HG02885 (cell line): Measurements from ENCODE around the gene PGRMC1.
"Not testable (repeated sequence)": the region's sequence is repeated elsewhere in the genome, so short reads cannot be mapped to it uniquely, and the experiment has no call there.

Source experiments
- ATAC-seq: cut with Tn5 transposase; IDR thresholded peaks from one replicate; pipeline ENCODE4 v1.9.1; 2021; ENCODE audit warnings: mild to moderate bottlenecking; ENCODE audit not compliant: unreplicated experiment, poor library complexity

The PGRMC1 gene

DNA sequence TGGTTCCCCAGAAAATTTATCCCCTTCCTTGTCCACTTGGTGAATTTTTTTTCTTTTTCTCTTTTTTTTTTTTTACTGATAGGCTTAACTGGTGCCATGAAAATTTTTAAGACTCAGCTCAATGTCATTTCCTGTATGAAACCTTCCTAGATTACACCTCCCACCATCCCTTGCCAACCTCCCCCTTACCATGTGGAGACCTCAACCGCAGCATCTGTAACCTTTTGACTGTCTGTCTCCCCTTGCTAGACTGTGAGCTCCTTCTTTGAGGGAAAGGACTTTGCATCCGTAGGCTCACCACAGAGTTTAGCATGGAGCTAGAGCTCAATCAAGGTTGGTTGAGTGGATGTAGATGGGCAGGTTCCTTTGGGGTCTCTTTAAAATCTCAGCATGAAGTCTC lies 5.2 kb upstream of the PGRMC1 start:
- no peak for ATAC-seq

DNA sequence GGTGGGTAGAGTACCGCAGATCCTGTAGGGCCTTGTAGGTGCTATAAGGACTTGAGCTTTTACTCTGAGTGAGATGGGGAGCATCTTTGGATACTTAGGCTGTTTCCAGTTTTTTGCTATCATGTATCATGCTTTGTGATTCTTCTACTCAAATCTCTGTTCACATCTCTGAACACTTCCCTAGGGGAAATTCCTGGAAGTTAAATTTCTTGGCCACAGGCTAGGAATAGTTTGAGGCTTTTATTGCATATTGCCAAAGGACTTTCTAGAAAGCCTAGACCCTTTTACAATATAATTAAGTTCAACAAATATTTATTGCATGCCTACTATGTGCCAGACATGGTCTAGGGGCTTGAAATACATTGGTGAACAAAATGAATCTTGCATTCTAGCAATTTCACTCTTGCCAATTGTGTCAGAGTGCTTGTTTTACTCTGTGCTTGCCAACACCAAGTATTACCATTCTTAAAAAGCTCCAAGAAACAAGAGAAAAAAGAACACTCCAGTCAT lies 4.1 kb upstream of the PGRMC1 start:
- ATAC-seq = no peak

GRCh38 chrX:119235051-119235511 lies 1.0 kb upstream of the PGRMC1 start:
- no peak for ATAC-seq

- ATAC-seq = peak; percentile 29
Measured at GRCh38 chrX:119236623-119237561, 807 bp downstream of the PGRMC1 start.

DNA sequence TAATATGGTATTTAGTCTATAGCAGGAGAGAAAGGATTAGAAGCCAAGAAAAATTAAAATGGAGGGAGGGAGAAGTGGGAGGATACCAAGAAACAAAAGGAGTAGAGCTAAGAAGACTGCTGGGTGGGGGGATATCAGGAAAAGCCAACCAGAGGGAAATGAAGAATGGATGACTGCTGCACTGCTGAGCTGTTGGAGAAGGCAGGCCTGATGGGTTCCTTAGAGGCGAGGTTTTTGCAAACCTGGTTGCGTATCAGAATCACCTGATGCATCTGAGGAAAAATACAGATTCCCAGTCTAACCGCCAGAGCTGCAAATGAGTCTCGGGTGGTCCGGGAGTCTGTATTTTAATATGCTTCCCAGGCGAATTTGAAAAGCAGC lies 1.5 kb downstream of the PGRMC1 start:
- ATAC-seq = no peak

DNA sequence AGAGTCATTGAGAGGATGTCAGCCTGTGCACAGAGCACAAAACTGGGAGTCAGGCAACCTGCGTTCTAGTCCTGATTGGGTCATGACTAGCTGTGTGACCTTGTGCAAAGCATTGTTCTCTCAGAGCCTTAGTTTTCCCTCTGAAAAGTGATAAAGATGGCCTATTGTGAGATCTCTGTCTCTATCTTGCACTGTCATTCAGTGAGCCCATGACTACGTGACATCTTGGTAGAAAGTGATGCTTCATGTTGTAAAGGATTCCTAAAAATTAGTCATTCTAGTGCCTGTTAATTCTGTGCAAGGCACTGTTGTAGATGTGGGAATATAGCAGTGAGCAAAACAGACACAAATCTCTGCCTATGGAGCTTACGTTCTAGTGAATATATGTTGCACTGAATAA lies 2.5 kb downstream of the PGRMC1 start:
- ATAC-seq = no peak

DNA sequence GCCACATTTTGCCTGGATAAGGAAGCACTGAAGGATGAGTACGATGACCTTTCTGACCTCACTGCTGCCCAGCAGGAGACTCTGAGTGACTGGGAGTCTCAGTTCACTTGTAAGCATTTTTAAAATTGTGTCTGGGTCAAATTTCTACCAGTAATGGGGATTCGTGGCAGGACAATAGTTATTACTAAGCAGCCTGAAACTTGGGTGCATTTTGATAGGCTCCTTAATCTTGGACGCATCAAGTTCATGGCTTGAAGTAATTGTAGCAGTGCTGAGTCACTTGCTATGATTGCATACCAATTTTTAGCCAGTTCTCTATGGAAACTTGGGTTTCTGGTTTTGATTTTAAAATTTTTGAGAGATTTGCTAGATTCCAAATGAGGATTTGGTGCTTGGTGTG lies 4.3 kb downstream of the PGRMC1 start:
- no peak for ATAC-seq

- ATAC-seq = no peak
Measured at GRCh38 chrX:119247702-119248101, 11.6 kb downstream of the PGRMC1 start.

DNA sequence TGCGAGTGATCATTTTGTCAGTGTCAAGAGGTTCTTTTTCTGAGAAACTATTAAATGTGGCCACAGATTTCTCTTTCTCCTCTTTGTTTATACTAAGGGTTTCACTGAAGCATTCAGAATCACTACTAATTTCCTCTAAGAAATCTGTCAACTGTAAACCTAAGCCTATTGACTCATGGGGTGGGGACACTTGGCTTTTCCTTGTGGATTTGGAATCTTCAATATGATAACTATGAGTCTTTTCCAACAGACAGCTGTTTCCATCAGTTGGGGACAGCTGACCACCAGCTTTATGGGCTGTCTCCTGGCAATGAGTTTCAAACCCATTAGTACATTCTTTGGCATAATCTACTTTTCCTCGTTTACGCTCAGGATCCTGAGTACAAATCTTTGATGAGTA lies 13.8 kb downstream of the PGRMC1 start:
- ATAC-seq = no peak

DNA sequence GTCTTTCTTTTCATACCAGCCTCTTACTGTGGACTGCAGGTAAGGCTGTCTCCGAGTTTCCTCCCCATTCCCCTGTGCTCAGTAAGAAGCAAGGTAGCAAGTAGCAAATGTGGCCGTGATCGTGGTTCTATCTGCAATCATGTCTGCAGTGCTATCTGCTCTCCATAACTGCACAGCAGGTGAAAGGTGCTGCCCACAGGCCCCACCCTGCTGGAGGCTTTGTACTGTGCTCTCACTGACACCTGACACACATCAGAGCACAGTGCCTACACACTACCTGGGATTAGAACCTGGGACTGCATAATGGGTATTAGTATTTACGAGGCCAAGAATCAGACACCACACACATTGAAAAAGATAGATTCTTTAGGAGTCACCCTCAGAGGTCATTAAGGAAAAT lies 15.3 kb downstream of the PGRMC1 start:
- ATAC-seq = no peak

GRCh38 chrX:119252716-119253115 lies 16.6 kb downstream of the PGRMC1 start:
- ATAC-seq = no peak

GRCh38 chrX:119266364-119266995 lies 30.4 kb downstream of the PGRMC1 start:
- peak; percentile 51 for ATAC-seq

- ATAC-seq = not testable (repeated sequence)
Measured at GRCh38 chrX:119267115-119267514, 31.0 kb downstream of the PGRMC1 start.

DNA sequence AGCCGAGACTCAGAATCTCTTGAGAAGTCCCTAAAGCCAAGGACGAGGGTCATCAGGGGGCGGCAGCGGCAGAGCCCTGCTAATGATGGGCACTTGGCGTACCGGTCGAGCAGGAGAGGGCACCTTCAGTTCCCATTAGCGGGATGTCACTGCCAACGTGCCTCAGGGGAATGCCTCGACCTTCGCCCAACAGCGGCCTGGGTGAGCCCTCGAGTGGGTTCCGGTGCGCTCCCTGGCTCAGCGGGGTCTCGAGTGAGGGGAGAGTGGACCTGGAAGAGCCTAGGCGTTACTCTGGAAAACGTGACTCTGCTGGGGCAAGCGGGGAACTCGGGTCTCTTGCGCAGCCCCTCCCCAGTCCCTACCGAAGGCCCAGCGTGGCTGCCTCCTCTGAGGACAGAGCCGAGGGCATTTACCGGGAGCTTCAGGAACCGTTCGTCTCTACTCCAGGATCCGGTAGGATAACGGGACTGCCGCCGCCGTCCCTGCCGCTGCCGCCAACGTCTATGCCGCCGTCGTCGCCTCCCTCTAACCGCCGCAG lies 36.9 kb downstream of the PGRMC1 start:
- ATAC-seq = no peak

DNA sequence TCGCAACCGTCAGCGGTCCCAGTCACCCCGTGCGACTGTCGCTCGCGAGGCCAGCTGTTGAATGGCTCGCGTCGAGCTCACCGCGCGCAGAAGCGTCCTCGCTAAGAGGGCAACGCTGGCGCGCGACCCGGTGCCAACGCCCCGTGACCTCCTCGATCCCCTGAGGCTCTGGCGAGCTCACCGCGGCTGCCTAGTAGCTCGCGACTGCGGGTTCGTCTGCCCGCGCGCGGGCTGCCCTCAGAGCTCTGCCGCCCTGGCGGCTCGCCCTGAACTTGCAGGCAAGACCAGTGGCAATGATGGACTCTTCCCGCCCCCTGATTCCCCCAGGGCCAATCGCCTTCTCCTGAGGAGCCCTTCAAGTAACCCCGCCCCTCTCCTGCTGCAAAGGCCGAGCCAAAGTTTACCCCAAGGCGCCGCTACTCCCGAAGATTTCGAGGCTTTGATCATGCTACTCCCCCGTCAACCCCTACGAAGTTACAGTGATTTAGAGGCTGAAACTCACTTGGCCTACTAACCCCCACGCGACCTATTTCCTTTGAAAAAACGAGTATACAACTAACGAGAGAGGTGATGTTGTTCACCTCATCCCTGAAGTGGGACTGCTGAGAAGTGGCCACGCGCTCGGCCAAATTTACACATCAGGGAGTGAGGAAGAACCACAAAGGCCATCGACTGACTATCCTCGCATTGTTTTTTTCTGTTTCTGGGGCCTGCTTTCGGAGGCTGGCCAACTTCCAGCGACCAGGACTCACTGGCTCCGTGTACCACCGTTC lies 37.5 kb downstream of the PGRMC1 start:
- no peak for ATAC-seq

DNA sequence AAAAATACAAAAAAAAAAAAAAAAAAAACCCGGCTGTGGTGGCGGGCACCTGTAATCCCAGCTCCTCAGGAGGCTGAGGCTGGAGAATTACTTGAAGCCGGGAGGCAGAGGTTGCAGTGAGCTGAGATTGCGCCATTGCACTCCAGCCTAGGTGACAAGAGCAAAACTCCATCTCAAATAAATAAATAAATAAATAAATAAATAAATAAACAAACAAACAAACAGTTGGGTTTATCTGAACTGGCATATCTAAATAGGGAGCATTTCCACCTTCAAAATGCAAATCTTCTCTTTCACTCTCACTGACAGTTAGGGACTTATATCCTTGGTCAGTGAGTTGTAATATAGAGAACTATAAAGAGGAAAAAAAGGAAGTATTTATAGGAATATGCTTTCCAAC lies 46.3 kb downstream of the PGRMC1 start:
- ATAC-seq = not testable (repeated sequence)

GRCh38 chrX:119288890-119289393 lies 52.9 kb downstream of the PGRMC1 start:
- no peak for ATAC-seq

DNA sequence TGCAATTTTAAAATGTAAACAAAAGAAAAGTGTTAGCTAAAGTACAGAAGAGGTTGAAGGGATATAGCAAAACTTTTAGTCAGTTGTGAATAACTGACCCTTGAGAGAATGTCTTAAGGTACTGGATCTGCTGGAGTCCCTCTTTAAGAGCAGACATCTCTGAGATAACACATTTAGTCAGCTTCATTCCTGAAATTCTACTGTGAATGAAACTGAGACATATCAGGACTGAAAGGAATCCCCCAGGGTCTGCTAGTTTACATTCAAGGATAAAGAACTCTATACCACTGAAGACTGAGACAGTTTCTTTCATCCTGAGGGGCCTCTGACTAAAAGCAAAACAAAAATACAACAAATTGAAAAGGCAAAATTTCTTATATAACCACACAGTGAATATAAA lies 54.4 kb downstream of the PGRMC1 start:
- ATAC-seq = no peak

DNA sequence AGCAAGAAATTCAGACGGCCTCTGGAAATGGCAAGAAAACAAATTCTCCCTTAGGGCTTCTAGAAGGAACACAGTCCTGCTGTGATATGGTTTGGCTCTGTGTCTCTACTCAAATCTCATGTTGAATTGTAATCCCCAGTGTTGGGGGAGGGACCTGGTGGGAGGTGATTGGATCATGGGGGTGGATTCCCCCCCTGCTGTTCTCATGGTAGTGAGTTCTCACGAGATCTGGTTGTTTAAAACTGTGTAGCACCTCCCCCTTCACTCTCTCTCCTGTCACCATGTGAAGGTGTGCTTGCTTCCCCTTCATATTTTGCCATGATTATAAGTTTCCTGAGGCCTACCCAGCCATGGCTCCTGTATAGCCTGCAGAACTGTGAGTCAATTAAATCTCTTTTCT lies 55.2 kb downstream of the PGRMC1 start:
- not testable (repeated sequence) for ATAC-seq

DNA sequence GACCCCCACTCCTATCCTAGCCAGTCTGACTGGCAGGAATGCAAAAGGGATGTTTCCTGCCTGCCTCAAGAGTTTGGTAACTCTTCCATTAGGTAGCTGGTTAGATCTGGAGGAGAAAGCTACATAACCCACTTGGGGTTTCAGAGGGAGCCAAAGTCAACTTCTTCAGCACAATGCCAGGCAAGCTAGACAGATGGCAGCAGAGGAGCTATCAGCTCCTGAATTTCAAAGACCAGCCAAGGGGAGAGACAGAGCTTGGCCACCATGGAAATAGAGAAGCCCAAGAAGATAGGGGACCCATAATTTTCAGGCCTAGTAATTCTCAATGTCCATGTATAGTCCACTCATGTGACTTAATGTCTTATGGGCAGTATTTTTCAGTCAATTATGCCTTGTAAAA lies 56.4 kb downstream of the PGRMC1 start:
- no peak for ATAC-seq
